Endothelial cell (in vitro differentiated cells): Measurements from ENCODE around the gene HOXD4. TPM values are rescaled to one million over a fixed set of nuclear protein-coding genes. Genes with fewer than 3 reads are reported as not detected.

Source experiments
- DNase-seq: peaks from one replicate; pipeline ENCODE4 v3.0.0; 2021; ENCODE audit warnings: low spot score
- H3K27ac Mint-ChIP-seq: one replicate; pipeline ENCODE4 v1.8.0; 2021; ENCODE audit warnings: mixed read lengths, inconsistent platforms; ENCODE audit not compliant: unreplicated experiment
- H3K27me3 Mint-ChIP-seq: one replicate; pipeline ENCODE4 v1.8.0; 2021; ENCODE audit warnings: mild to moderate bottlenecking, moderate library complexity, mixed read lengths, inconsistent platforms; ENCODE audit not compliant: unreplicated experiment
- H3K36me3 Mint-ChIP-seq: one replicate; pipeline ENCODE4 v1.8.0; 2021; ENCODE audit warnings: mild to moderate bottlenecking, low read depth, mixed read lengths, inconsistent platforms; ENCODE audit not compliant: unreplicated experiment
- H3K4me1 Mint-ChIP-seq: one replicate; pipeline ENCODE4 v1.8.0; 2021; ENCODE audit warnings: mild to moderate bottlenecking, mixed read lengths, inconsistent platforms; ENCODE audit not compliant: unreplicated experiment
- H3K4me3 Mint-ChIP-seq: one replicate; pipeline ENCODE4 v1.8.0; 2021; ENCODE audit warnings: mild to moderate bottlenecking, mixed read lengths, inconsistent platforms; ENCODE audit not compliant: unreplicated experiment
- H3K9me3 Mint-ChIP-seq: one replicate; pipeline ENCODE4 v1.8.0; 2021; ENCODE audit warnings: mixed read lengths, inconsistent platforms; ENCODE audit not compliant: unreplicated experiment
- total RNA-seq: library from RNA; stranded (reverse); fragmentation: NEBNext Ultra II Directional; extraction: Animal tissue kit (Norgen Biotek cat#: 25700); gene quantifications from one replicate; pipeline ENCODE4 v1.2.1, GENCODE V29; 2021; ENCODE audit not compliant: unreplicated experiment
- TF ChIP-seq, protein P1 (sequence below): fragments of 200-600 bp; sonication (generic); IDR thresholded peaks from one replicate; pipeline ENCODE4 v1.5.0; 2021; ENCODE audit warnings: antibody characterized with exemption; ENCODE audit not compliant: unreplicated experiment

Gene HOXD4
- total RNA-seq, 1 donor from 2014 or later, result 3.5 TPM

DNA sequence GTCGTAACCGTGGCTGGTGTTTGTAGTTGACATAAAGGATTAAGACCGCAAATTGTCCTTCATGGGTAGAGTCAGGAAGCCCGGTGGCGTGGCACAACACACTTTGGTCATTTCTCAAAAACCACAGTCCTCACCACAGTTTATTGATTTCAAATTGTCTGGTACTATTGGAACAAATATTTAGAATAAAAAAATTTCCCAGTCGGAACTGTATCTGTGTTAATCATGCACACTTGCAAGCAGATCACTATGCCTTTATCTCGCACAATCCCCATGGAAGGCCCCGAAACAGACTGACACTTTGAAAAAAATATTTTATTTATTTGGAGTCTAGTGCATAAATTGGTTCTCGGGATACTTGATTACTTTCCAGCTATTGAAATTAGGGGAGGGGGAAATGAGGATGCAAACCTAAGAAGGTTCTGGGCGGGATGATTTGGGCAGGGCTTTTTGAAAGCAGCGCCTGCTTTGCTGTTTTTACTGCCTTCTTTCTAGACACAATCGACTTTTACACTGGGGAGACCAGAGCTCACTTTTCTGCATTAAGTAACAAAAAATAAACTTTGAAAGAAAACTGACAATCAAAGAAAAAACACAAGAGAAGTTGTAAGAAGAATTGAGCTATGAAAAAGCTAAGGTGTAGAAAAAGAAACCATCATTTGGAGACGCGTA, 21.7 kb downstream of the HOXD4 start:
- no peak for DNase-seq
- TF ChIP-seq, protein P1, sequence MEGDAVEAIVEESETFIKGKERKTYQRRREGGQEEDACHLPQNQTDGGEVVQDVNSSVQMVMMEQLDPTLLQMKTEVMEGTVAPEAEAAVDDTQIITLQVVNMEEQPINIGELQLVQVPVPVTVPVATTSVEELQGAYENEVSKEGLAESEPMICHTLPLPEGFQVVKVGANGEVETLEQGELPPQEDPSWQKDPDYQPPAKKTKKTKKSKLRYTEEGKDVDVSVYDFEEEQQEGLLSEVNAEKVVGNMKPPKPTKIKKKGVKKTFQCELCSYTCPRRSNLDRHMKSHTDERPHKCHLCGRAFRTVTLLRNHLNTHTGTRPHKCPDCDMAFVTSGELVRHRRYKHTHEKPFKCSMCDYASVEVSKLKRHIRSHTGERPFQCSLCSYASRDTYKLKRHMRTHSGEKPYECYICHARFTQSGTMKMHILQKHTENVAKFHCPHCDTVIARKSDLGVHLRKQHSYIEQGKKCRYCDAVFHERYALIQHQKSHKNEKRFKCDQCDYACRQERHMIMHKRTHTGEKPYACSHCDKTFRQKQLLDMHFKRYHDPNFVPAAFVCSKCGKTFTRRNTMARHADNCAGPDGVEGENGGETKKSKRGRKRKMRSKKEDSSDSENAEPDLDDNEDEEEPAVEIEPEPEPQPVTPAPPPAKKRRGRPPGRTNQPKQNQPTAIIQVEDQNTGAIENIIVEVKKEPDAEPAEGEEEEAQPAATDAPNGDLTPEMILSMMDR, result no peak
- Mint-ChIP-seq H3K4me1 (peaks cover 54% of the 10 kb centered on the region), H3K27me3 (peaks cover 42% of the 10 kb centered on the region), H3K4me3 (no peak overlapping the region), H3K9me3 (no peaks in the 10 kb centered on the region), H3K36me3 (peaks cover 15% of the 10 kb centered on the region), H3K27ac (no peak overlapping the region)

DNA sequence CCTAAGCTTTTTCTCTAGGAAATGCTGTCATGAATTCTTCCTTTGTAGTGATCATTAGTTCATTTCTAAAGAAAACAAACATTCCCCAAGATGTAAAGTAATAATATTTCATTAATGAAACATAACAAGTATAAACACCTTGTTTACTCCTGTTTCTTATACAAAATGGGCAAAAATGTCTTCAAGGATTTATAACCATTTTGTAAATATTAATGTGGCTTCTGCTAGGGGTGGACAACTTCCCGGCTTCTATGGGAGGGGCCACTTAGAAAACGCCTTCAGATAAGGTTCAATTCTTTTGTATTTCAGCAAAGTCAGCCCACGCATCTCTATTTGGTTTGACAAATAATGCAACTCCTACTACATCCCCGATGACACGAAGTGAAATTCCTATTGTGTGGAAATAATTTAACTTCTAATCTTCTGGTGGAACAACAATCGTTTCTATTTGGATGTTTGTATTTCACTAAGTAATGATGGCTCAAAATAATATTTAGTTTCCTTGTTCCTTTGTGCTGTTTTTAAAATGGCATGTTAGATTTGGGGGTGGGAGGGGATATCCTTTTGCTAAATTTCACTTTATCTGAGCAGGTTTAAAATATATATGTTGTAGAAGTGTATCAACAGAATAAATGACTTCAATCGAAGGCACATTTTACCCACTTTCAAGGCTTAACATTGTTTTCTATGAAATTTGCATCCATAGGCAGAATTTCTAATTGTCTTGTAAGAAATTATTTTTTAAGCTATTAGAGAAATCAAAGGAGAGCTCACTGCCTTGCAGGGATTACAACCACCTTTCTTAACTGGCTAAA, 22.4 kb downstream of the HOXD4 start:
- peak overlapping the region; percentile 38 for H3K4me3 Mint-ChIP-seq
- peaks cover 15% of the 10 kb centered on the region for H3K36me3 Mint-ChIP-seq
- H3K4me1 Mint-ChIP-seq, result peaks cover 56% of the 10 kb centered on the region
- TF ChIP-seq, protein P1, result no peak
- peaks cover 43% of the 10 kb centered on the region for H3K27me3 Mint-ChIP-seq
- no peaks in the 10 kb centered on the region for H3K9me3 Mint-ChIP-seq
- no peak overlapping the region for H3K27ac Mint-ChIP-seq
- no peak for DNase-seq

DNA sequence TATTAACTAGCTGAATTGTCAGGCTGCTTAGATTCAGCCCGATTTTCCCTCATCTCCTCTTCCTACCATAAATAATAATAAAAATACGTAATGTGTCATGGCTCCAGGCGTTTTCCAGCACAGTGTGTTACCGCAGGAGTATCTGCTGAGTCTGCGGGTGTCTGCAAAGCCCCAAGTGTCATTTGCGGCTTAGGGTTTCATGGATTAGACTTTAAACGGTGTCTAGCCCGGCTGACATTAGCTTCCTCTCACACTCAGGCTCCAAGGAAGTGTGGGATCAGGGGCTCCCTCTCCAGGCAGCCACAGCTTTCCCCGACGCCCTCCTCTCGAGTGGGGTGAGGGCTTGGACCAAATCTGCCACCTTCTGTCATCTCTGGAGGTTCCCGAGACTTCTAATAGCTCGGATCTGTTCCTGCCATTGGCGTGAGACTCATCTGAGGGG, 23.1 kb downstream of the HOXD4 start:
- Mint-ChIP-seq H3K27me3 (peaks cover 44% of the 10 kb centered on the region), H3K4me3 (no peak overlapping the region), H3K4me1 (peaks cover 59% of the 10 kb centered on the region), H3K27ac (no peak overlapping the region), H3K9me3 (no peaks in the 10 kb centered on the region), H3K36me3 (peaks cover 15% of the 10 kb centered on the region)
- no peak for DNase-seq
- TF ChIP-seq, protein P1, result no peak

DNA sequence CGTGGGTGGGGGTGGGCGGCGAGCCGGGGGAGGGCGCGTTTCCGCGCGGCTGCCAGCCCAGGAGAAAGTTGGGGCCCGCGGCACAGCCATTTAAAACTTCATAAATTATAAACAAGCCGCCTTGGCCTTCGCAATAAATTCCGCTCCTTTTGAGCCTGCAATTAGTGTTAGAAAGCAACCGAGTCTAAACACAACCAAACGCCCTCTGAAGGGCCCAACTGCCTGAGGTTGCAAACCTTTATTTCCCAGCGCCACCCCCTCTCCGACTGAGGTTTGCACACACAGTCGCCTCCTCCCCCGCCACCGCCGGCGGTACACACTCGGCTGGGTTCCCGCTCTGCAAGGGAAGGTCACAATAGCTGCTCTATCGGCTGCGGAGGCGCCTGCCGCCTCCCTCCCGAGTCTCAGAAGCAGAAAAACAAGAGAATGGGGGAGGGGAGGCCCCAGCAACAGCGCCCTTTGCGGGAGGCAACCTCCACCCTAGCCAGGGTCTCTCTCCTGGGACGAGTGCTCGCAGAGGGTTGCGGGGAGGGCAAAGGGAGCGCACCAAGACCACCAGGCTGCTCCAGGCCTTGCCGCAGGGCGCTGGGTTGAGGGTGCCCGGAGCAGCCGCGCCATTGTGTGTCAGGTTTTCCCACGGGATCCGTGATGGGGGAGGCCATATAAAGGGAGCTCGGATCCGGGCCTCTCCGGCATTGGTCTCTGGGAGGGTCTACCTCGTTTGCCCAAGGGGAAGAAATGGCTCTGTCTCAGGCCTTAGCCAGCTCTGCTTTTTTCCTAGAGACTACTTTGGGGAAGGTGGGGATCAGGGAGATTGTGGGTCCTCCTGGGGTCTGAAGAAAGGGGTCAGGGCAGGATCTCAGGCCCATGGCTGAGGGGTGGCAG, 23.7 kb downstream of the HOXD4 start:
- peak overlapping the region; percentile 71 for H3K4me3 Mint-ChIP-seq
- peaks cover 41% of the 10 kb centered on the region for H3K27me3 Mint-ChIP-seq
- TF ChIP-seq, protein P1, result no peak
- H3K36me3 Mint-ChIP-seq, result peaks cover 15% of the 10 kb centered on the region
- DNase-seq, result no peak
- no peak overlapping the region for H3K27ac Mint-ChIP-seq
- H3K4me1 Mint-ChIP-seq, result peaks cover 59% of the 10 kb centered on the region
- no peaks in the 10 kb centered on the region for H3K9me3 Mint-ChIP-seq
